GM18519 (cell line): ENCODE results near the gene STARD5.
"Not testable (repeated sequence)": the region's sequence is repeated elsewhere in the genome, so short reads cannot be mapped to it uniquely, and the experiment has no call there.

ENCODE experiments used
- ATAC-seq: cut with Tn5 transposase; IDR thresholded peaks from one replicate; pipeline ENCODE4 v1.9.1; 2021; ENCODE audit warnings: mild to moderate bottlenecking, moderate library complexity; ENCODE audit not compliant: unreplicated experiment, low FRiP score

STARD5 gene, protein sequence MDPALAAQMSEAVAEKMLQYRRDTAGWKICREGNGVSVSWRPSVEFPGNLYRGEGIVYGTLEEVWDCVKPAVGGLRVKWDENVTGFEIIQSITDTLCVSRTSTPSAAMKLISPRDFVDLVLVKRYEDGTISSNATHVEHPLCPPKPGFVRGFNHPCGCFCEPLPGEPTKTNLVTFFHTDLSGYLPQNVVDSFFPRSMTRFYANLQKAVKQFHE

DNA sequence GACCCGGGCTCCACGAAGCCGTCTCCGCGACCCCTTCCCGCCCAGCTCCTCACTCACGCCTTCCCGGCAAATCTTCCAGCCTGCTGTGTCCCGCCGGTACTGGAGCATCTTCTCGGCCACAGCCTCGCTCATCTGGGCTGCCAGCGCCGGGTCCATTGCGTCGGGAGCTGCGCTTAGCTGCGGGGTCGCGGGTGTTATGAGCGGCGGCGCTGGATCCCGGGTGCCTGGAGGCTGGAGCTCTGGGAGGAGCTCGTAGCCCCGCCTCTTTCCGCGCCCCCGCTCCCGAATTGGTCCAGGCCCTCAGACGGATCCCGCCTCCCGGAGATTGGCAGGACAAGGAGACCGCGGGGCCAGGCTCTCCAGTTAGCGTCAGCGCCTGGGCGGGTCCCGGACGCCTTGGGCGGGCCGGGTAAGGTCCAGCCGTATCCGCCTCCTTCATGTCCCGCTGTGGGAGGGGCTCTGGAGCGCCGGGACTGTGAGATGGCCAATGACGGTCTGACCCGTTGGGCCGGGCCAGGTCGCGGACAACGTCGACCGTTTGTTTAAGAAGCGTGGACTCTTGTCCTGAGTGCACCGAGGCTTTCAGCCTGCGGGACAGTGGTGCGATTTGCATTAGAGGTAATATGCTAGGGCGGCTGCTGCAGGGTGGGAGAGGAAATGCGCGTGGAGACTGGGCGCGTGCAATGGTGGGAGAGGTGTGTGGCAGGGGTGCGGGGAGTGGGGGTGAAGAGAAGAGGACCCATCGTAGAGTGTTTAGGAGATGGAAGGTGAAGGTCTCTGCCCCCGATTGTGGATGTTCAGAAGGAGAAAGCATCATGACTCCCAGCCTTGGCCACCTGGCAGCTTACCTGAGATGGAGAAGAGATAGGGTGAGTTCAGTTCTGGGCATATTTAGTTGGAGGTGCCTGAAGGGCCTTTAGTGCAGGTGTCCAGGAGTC lies at the start of gene STARD5:
Gene STARD5, minus strand, starts transcription at position 198 of the 938 bp plus-strand sequence. Its CDS starts 42 bp downstream, at position 156.
- ATAC-seq, result peak; percentile 97

DNA sequence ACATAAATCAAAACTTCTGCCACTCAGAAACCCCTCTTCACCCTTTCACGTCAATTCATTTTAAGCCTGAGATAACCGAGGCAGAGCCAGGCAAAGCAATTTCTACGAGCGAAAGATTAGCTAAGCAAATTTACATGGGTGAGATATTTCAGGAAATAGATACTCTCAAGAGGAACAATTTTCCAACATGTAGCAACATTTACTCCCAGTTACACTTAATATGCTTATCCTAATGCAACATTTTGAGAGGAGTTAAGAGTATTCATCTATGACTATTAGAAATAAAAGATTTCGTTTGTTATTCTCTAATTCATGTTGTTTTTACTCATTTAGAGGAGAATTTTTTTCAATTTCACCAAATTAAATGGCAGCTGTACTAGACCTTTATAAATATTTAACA lies 49.2 kb upstream of the STARD5 start:
- ATAC-seq, result no peak

DNA sequence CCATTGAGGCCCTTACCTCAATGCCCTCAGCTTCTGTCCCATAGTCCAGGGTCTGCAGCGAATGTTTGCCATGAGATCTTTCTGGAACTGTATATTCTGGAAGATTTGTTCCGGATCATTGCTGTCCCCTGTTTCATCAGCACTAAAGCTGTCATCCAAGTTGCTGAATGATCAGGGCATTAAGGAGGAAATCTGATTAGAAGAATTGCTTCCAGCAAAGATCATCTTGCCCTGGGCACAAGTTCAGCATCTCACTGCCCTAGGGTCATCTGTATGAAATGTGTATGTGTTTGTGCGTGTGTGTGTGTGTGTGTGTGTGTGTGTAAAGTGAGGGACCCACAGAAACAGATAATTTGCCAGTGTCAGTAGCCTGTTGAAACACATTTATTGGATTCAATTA lies 48.6 kb upstream of the STARD5 start:
- ATAC-seq, result no peak

DNA sequence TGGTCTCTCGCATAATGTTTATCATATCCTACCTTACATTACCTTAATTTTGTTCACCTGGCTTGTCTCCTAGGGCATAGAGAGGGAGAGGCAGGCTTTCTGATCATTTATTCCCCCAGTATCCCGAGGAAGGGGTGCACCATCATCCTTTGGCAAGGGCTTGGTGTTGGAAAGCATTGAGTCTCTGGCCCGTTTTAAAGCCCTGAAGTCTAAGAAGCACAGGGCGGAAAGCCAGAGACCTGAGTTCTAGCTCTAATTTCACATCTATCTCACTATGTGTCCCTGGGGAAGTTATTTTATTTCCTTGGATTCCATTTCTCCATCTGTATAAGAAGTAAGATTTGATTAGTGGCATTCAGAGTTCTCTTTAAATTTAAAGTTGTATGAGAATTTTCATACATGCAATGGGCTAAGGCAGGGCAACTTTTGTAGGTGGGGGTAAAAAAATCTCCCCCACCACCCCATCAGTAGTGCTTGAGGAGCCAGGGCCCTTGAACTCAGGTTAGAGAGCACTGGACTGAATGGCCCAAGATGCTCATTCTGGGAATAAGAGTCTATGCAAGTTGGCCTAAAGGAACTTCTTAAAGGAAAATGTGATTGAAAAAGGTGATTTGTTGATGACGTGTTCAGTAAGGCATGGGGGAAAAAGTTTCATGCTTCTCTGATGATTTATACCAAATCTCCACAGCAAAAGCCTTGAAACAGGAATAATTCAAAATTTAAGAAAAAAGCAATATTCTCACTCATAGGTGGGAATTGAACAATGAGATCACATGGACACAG lies 40.0 kb upstream of the STARD5 start:
- no peak for ATAC-seq

DNA sequence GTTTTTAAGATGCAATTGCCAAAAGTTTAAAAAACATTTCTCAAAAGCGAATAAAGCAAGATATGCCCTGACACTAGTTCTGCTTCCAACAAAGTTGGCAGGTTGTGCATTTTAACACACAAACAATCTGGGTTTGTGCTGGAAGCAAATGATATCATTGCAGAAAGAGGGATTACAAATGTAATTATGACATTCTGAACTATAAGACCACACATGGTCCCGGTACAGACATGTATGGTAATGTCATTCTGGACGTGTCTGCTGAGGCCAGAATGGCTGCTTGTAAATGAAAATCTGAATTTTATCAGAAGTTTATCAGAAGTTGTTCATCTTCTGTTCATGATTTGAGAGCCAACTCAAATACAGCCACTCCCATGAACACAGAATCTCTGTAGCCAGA lies 39.3 kb upstream of the STARD5 start:
- ATAC-seq, result no peak

- ATAC-seq, result no peak
Observed at GRCh38 chr15:81362790-81363189, 38.8 kb upstream of the STARD5 start.

DNA sequence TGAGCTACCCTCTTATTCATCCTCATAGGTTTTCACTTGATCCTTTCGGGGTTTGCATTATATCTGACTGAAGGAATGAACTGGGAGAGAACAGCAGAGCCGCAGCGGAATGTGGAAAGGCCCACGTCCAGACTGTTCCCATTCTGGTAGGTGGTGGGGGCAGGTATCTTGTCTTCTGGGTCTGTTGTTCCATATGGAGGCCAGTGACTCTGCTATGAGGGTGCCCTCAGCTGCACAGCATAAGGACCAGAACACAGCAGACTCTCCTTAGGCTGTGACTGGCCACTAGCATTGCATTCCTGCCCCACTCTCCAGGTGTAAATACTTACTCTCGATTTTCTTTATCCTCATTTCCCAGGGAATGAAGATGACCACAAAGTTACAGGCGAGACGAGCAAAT lies 38.0 kb upstream of the STARD5 start:
- ATAC-seq, result no peak

- no peak for ATAC-seq
Observed at GRCh38 chr15:81360491-81360890, 36.5 kb upstream of the STARD5 start.

GRCh38 chr15:81358248-81358647 lies 34.3 kb upstream of the STARD5 start:
- ATAC-seq, result no peak

DNA sequence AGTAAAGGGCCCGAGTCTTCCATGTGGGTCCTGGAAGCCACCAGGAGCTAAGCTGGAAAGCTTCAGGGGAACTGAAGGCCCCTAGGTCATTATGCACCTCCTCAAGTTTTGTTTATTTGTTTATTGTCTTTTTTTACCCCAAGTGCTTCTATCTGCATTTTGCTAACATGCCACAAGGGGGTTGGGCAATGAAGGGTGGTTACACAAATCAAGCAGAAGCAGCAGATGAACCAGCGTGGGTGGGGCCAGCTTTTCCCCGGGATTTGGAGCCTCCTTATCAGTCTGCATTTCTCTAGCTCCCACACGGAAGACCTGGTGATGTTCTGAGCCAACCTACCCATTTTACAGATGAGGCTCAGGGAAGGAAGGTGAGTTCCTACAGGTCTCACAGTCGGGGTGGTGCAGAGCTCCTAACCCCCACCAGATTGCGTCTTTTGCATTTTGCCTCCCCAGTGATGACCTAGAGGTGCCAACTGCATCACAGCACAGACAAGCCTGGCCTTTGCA lies 33.3 kb upstream of the STARD5 start:
- ATAC-seq, result no peak

DNA sequence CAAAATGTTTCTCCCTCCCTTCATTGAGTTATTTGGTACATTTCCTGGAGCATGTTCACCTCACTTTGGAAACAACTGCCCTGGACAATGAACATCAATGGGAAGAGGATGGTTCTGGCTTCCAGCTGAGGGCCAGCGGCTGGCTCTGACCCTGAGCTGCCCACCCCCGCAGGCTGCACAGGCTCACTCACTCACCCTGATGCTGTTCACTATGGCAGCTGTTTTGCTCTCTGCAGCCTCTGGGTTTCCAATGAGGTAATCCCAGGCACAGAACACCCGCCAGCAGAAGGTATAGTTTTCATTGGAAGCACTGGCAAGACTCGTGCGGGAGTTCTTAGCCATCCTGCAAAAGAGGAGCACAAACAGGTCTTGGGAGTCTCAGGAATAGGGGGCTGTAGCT lies 32.3 kb upstream of the STARD5 start:
- ATAC-seq, result no peak

DNA sequence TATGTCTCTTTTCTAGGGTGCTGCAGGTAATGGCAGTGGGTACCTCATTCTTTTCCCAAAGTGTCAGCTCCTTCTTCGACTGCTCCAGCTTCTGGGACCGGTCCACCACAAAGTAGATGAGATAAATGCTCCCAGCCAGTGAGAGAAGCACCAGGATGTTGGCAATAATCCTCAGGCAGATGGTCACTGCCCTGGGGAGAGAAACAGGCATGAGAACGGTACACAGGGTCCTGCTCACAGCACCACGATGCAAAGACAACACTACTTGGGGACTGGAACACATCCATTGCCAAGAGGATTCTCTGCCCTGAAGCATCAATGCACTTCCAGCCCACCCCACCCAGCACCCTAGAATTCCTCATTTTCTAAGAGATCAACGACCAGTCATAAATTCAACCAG lies 27.7 kb upstream of the STARD5 start:
- no peak for ATAC-seq

DNA sequence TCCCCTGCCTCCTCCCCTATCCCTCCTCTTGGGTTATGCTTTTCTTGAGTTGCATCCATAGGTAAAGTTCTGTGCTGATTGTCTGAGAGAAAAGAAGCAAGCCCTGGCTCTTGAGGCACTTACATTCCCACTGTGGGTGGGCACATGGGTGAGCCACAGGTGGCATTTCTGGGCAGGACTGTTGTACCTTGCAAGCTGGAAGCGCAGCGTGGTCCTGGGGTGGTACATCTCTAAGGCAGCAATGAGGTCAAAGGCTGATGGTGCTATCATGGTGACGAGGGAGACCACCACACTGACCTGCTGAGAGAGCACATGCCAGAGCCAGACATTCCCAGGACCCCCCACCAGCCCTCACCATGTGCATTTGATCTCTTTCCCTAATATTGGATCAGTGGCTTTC lies 25.3 kb upstream of the STARD5 start:
- ATAC-seq, result no peak

GRCh38 chr15:81348691-81349090 lies 24.8 kb upstream of the STARD5 start:
- ATAC-seq, result not testable (repeated sequence)

GRCh38 chr15:81347910-81348309 lies 24.0 kb upstream of the STARD5 start:
- no peak for ATAC-seq

DNA sequence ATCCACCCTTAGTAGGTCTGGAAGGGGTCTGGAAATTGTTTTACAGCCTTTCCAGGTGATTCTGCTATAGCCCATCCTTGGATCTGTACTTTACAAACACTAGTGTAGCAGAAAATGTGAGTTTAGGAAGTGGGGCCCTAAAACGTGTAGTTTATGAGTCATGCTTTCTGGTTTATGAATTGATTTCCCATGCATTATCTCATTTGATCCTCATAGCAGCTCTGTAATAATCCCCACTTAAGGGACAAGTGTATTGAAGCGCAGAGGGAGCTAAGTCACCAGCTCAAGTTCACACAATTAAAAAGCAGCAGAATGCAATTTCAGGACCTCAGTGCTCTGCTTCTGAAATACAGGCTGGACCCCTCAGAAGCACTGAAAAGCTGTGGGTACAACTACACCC lies 22.7 kb upstream of the STARD5 start:
- ATAC-seq, result no peak

DNA sequence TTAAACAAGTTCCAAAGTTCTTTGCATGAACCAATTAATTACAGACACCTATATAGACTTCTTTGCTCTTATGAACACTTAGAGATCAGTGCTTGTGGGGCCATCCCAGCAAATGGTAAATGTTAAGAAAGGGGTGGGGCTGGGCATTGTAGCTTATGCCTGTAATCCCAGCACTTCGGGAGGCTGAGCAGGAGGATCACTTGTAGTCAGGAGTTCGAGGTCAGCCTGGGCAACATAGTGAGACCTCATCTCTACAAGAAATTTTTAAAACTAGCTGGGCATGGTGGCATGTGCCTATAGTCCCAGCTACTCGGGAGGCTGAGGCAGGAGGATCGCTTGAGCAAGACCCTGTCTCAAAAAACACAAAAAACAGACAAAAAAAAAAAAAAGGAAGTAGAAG lies 19.4 kb upstream of the STARD5 start:
- no peak for ATAC-seq

DNA sequence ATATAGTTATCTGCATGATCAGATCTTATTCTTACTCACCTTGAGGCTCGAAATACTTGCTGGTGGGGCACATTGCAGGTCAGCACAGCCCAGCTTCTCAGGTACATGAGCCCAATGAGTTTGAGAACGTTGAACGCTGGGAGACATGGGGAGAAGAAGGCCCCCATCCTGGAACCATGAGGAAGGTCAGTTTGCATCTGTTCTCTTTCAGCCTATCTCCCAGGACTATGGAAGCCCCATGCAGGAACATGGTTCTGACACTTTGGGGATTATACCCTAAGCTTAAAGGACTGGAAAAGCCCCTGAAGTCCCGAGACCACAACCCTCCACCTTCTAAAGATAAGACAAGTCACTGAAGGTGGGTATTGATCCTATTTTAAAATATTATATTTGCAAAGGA lies 17.4 kb upstream of the STARD5 start:
- ATAC-seq, result no peak

- ATAC-seq, result no peak
Observed at GRCh38 chr15:81339851-81340250, 15.9 kb upstream of the STARD5 start.

DNA sequence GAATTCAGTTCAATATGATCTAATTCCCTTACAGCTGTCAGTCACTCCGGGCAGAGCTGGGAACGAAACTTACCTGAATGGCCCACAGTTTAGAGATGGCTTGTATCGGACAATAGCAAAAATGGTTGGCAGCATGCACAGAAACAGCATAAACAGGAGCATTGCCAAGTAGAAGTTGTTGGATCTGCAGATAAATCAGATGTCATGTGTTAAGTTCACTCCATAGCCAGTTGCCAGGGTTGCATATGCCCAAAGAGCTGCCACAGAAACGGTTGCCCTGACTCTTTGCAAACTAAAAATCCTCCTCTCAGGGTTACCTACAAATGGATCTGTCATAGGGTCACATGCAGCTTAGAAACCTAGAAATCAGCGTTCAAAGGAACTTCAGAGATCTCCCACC lies 15.4 kb upstream of the STARD5 start:
- no peak for ATAC-seq
